K562 (cell line): ENCODE results near the gene SLC12A1. TPM values are rescaled to one million over a fixed set of nuclear protein-coding genes. Genes with fewer than 3 reads are reported as not detected.
A peak's percentile ranks its signal among the peaks of the same experiment; 100 is the strongest.

Experiments
- ATAC-seq: fragments of 200-7000 bp; cut with Tn5 transposase; 3 replicates; pipeline ENCODE4 v1.9.1; 2020; ENCODE audit warnings: moderate library complexity
- BruUV-seq: library from RNA; stranded (reverse); fragments of 400-500 nt; replicated peaks from 2 replicates; lab custom pipeline; 2021; lab: Mats Ljungman, UMichigan
- CTCF ChIA-PET: fragments of 300-600 bp; formaldehyde crosslinking; extraction: SDS; loops from one replicate; lab custom pipeline; 2021; ENCODE audit warnings: low intra/inter-chr PET ratio; lab: Yijun Ruan, JAX
- POLR2A ChIA-PET: fragments of 300-600, 350-650 bp; sonication (Branson Sonifier 250); formaldehyde crosslinking; extraction: SDS; loops from one replicate; lab custom pipeline; 2021; ENCODE audit warnings: antibody characterized with exemption, inconsistent platforms; lab: Yijun Ruan, JAX
- DNase-seq, 4 experiments: peaks; one replicate each; pipeline versions ENCODE4 v3.0.0 to v3.0.0-alpha.2; 2011 to 2018; ENCODE audit warnings: low spot score in 3 of 4, mixed read lengths in 3 of 4; ENCODE audit errors: extremely low read depth in 1 of 4
- FAIRE-seq: peaks from 2 replicates; lab custom pipeline; 2011; peaks lifted over from hg19 to GRCh38; lab: Jason Lieb, UNC
- H2AFZ ChIP-seq: 2 replicates; pipeline ENCODE4 v1.6.0; 2011; ENCODE audit warnings: low read depth, low read length, control low read depth, inconsistent platforms
- H3K27ac ChIP-seq: fragments of 200-600 bp; 3 replicates; pipeline ENCODE4 v1.8.0; 2011; ENCODE audit warnings: low read depth, mild to moderate bottlenecking, control low read depth, inconsistent platforms, low read length, moderate library complexity, mixed read lengths; ENCODE audit errors: extremely low read depth
- H3K27me3 ChIP-seq, 2 experiments: fragments of 300-600 bp in 1 of 2; 2 replicates in 1 of 2; 3 replicates in 1 of 2; pipeline versions ENCODE4 v1.6.0 to v1.8.0; 2011; ENCODE audit warnings: inconsistent platforms in 2 of 2, low read length in 2 of 2, mild to moderate bottlenecking in 1 of 2, mixed read lengths in 1 of 2, moderate library complexity in 1 of 2; ENCODE audit not compliant: control insufficient read depth in 2 of 2, insufficient read depth in 2 of 2
- H3K36me3 ChIP-seq: fragments of 300-600 bp; 3 replicates; pipeline ENCODE4 v1.8.0; 2011; ENCODE audit warnings: mild to moderate bottlenecking, low read length, inconsistent platforms; ENCODE audit not compliant: control insufficient read depth, insufficient read depth
- H3K4me1 ChIP-seq, 2 experiments: fragments of 200-600 bp in 1 of 2; replicated peaks in 1 of 2; 2 replicates in 1 of 2; 3 replicates in 1 of 2; pipeline versions ENCODE4 v1.5.1 to v1.8.0; 2011; ENCODE audit warnings: inconsistent platforms in 2 of 2, low read length in 2 of 2, mild to moderate bottlenecking in 1 of 2, mixed read lengths in 1 of 2, moderate library complexity in 1 of 2; ENCODE audit not compliant: control insufficient read depth in 2 of 2, insufficient read depth in 2 of 2
- H3K4me2 ChIP-seq: 2 replicates; pipeline ENCODE4 v1.6.1; 2011; ENCODE audit warnings: low read length, control low read depth, inconsistent platforms, mixed read lengths; ENCODE audit not compliant: insufficient read depth
- H3K4me3 ChIP-seq: fragments of 200-600 bp; sonication (generic), shearing (Covaris generic); 2 replicates; pipeline ENCODE4 v1.5.1; 2016; ENCODE audit warnings: control low read depth, inconsistent platforms
- H3K79me2 ChIP-seq: fragments of 200-600 bp; 3 replicates; pipeline ENCODE4 v1.8.0; 2011; ENCODE audit warnings: low read length, inconsistent platforms; ENCODE audit not compliant: control insufficient read depth, insufficient read depth
- H3K9ac ChIP-seq, 2 experiments: 2 replicates each; pipeline versions ENCODE4 v1.6.0 to v1.6.1; 2011; ENCODE audit warnings: low read depth in 2 of 2, low read length in 2 of 2, control low read depth in 1 of 2, inconsistent platforms in 1 of 2, mild to moderate bottlenecking in 1 of 2, mixed read lengths in 1 of 2; ENCODE audit not compliant: insufficient read depth in 1 of 2
- H3K9me1 ChIP-seq: one replicate; pipeline ENCODE4 v1.6.0; 2011; ENCODE audit warnings: inconsistent platforms, mild to moderate bottlenecking, low read length, moderate library complexity; ENCODE audit not compliant: control insufficient read depth, insufficient read depth
- H3K9me3 ChIP-seq: replicated peaks from 2 replicates; pipeline ENCODE4 v1.5.1; 2011; ENCODE audit warnings: low read depth, low read length, inconsistent platforms; ENCODE audit not compliant: control insufficient read depth, insufficient read depth
- H4K20me1 ChIP-seq: replicated peaks from 2 replicates; pipeline ENCODE4 v1.6.1; 2011; ENCODE audit warnings: low read length, inconsistent platforms, mixed read lengths; ENCODE audit not compliant: control insufficient read depth, insufficient read depth
- CBFA2T2 ChIP-seq: fragments of 450-650 bp; conservative IDR thresholded peaks from 2 replicates; pipeline ENCODE4 v1.6.1; 2017; ENCODE audit warnings: mild to moderate bottlenecking
- CBFA2T3 ChIP-seq: fragments of 450-650 bp; IDR thresholded peaks from 2 replicates; pipeline ENCODE4 v1.6.1; 2017
- HINFP ChIP-seq: fragments of 450-650 bp; conservative IDR thresholded peaks from 2 replicates; pipeline ENCODE4 v1.6.1; 2016; ENCODE audit warnings: missing genetic modification characterization, low read depth, mild to moderate bottlenecking, control low read depth, missing compliant biosample characterization
- MEF2D ChIP-seq: conservative IDR thresholded peaks from 2 replicates; pipeline ENCODE4 v1.6.1; 2016; ENCODE audit warnings: low read depth, missing genetic modification characterization, missing compliant biosample characterization
- MXI1 ChIP-seq: IDR thresholded peaks from 2 replicates; pipeline ENCODE4 v1.6.1; 2011; ENCODE audit warnings: low read depth, mild to moderate bottlenecking, improper control_type of control experiment, low read length
- TBP ChIP-seq: optimal IDR thresholded peaks from 2 replicates; pipeline ENCODE3; 2011; ENCODE audit warnings: low read depth, low read length, improper control_type of control experiment
- ZNF586 ChIP-seq: fragments of 450-650 bp; formaldehyde crosslinking; conservative IDR thresholded peaks from 2 replicates; pipeline ENCODE4 v1.4.0; 2020; ENCODE audit warnings: mild to moderate bottlenecking, moderate library complexity
- WGBS: fragments of 100-300 bp; shearing (Covaris generic); methylation state at CpG from one replicate; pipeline ENCODE4 v1.1.6; 2016; ENCODE audit warnings: low coverage, mixed read lengths; ENCODE audit not compliant: insufficient coverage; ENCODE audit errors: missing lambda C conversion rate; 5-methylcytosine and 5-hydroxymethylcytosine counted together
- in situ Hi-C: fragments of 300-500 bp; cut with MboI; formaldehyde crosslinking; loops from 4 replicates; pipeline ENCODE4 v1.15.0; 2018; ENCODE audit warnings: inconsistent platforms, mixed read lengths
- intact Hi-C: fragments of 100-400 bp; cut with micrococcal nuclease; formaldehyde crosslinking; loops from 2 replicates; pipeline ENCODE4 v1.14.2; 2022
- polyA plus RNA-seq, 8 experiments: library from polyadenylated mRNA; depleted of rRNA in 4 of 8; stranded (reverse) in 5 of 8; unstranded in 3 of 8; fragments of >200 nt; fragmentation: Nextera tagmentation in 2 of 8; fragmentation: Illumina TruSeq in 1 of 8; extraction: Ambion mirVana in 2 of 8; extraction: Trizol in 1 of 8; gene quantifications; 2 replicates each; pipeline versions ENCODE4 v1.2.1 to v1.2.3, GENCODE V29; 2011 to 2014; ENCODE audit warnings: inconsistent platforms in 1 of 8, missing spikeins in 1 of 8
- total RNA-seq, 7 experiments: library from RNA; depleted of rRNA in 6 of 7; stranded (reverse); fragments of >200 nt in 6 of 7; fragmentation: Illumina TruSeq in 2 of 7; extraction: Trizol in 2 of 7; gene quantifications; 2 replicates each; pipeline versions ENCODE4 v1.2.1 to v1.2.3, GENCODE V29; 2011 to 2021; ENCODE audit warnings: low replicate concordance in 1 of 7

Gene SLC12A1
- total and polyA plus RNA-seq, 9 of the 15 experiments (the other 6 are each of a cell fraction or from before 2014, with no cell fraction given) = not detected

- Histone ChIP-seq H3K79me2 (no peaks in the 10 kb centered on the region), H3K4me1 (no peaks in the 10 kb centered on the region), H4K20me1 (no peaks in the 10 kb centered on the region), H3K9ac (no peak overlapping the region), H3K4me2 (no peak overlapping the region), H3K27me3 (no peaks in the 10 kb centered on the region), H3K9me3 (no peaks in the 10 kb centered on the region), H2AFZ (no peak overlapping the region), H3K27ac (no peak overlapping the region), H3K36me3 (no peaks in the 10 kb centered on the region), H3K4me3 (no peak overlapping the region), H3K9me1 (no peaks in the 10 kb centered on the region)
- ChIA-PET POLR2A (no interaction called here), CTCF (no interaction called here)
- TF ChIP-seq MXI1 = no peak
- peak; percentile 34 for TF ChIP-seq CBFA2T3
- 0 out of 2 replicates have a peak, but pooled peaks have one; percentile 5 for TF ChIP-seq CBFA2T2
- BruUV-seq = no TSS peak
- ATAC-seq = no peak
- no peak for DNase-seq
- no peak for FAIRE-seq
- WGBS = 2% methylated on average over 4 of the region's 4 CpGs
- intact Hi-C loops = no loop called here
- in situ Hi-C loops = no loop called here
These were observed 60.1 kb downstream of the SLC12A1 start for GRCh38 chr15:48266024-48266689.

GRCh38 chr15:48267766-48268165 is 61.7 kb downstream of the SLC12A1 start:
- Histone ChIP-seq H3K27ac (no peak overlapping the region), H3K9ac (no peak overlapping the region), H3K4me3 (no peak overlapping the region), H3K4me1 (no peaks in the 10 kb centered on the region), H2AFZ (no peak overlapping the region), H3K9me3 (no peaks in the 10 kb centered on the region), H3K79me2 (no peaks in the 10 kb centered on the region), H3K36me3 (no peaks in the 10 kb centered on the region), H3K27me3 (no peaks in the 10 kb centered on the region), H3K4me2 (no peak overlapping the region), H4K20me1 (no peaks in the 10 kb centered on the region), H3K9me1 (no peaks in the 10 kb centered on the region)
- ChIA-PET POLR2A (no interaction called here), CTCF (no interaction called here)
- WGBS = 1% methylated on average over 3 of the region's 3 CpGs
- ATAC-seq (no peak), FAIRE-seq (no peak), DNase-seq (no peak)
- BruUV-seq = no TSS peak
- intact Hi-C loops = no loop called here
- in situ Hi-C loops = no loop called here
- TF ChIP-seq TBP (no peak), MEF2D (no peak), ZNF586 (CRISPR knock-in tag) (no peak), HINFP (tag) (no peak)
